Measurements from ENCODE around the gene COQ8A. TPM values are rescaled to one million over a fixed set of nuclear protein-coding genes. Genes with fewer than 3 reads are reported as not detected.

COQ8A gene
- total RNA-seq, 1 donor from 2014 or later, result 32.4 TPM

GRCh38 chr1:226979517-226980121, 39.5 kb downstream of the COQ8A start:
- intact Hi-C loops (cut with DNase I), result no loop called here
- DNase-seq (ENCODE audit: low spot score), result no peak
- ATAC-seq, result no peak

- intact Hi-C loops (cut with DNase I), result no loop called here
- ATAC-seq (no peak), DNase-seq (ENCODE audit: low spot score) (no peak)
These were observed 40.0 kb downstream of the COQ8A start for GRCh38 chr1:226980122-226980560.

- intact Hi-C loops (cut with DNase I), result no loop called here
- ATAC-seq, result no peak
- no peak for DNase-seq (ENCODE audit: low spot score)
These were observed 40.7 kb downstream of the COQ8A start for GRCh38 chr1:226980565-226981385.

- DNase-seq (ENCODE audit: low spot score) (no peak), ATAC-seq (no peak)
- intact Hi-C loops (cut with DNase I), result no loop called here
These were observed 41.3 kb downstream of the COQ8A start for GRCh38 chr1:226981386-226981817.

GRCh38 chr1:226981838-226982237, 41.7 kb downstream of the COQ8A start:
- ATAC-seq, result no peak
- no peak for DNase-seq (ENCODE audit: low spot score)
- intact Hi-C loops (cut with DNase I), result no loop called here

- no peak for ATAC-seq
- no peak for DNase-seq (ENCODE audit: low spot score)
- intact Hi-C loops (cut with DNase I), result no loop called here
These were observed 42.5 kb downstream of the COQ8A start for GRCh38 chr1:226982451-226983177.

GRCh38 chr1:226983247-226983991, 43.3 kb downstream of the COQ8A start:
- DNase-seq (ENCODE audit: low spot score) (no peak), ATAC-seq (no peak)
- intact Hi-C loops (cut with DNase I), result no loop called here

GRCh38 chr1:226983992-226984364, 43.9 kb downstream of the COQ8A start:
- intact Hi-C loops (cut with DNase I), result no loop called here
- no peak for ATAC-seq
- no peak for DNase-seq (ENCODE audit: low spot score)

- no peak for ATAC-seq
- no peak for DNase-seq (ENCODE audit: low spot score)
- intact Hi-C loops (cut with DNase I), result no loop called here
These were observed 44.6 kb downstream of the COQ8A start for GRCh38 chr1:226984521-226985238.

- no peak for ATAC-seq
- intact Hi-C loops (cut with DNase I), result no loop called here
- no peak for DNase-seq (ENCODE audit: low spot score)
These were observed 45.2 kb downstream of the COQ8A start for GRCh38 chr1:226985239-226985838.

- peak; percentile 36 for ATAC-seq
- intact Hi-C loops (cut with DNase I), result no loop called here
- DNase-seq (ENCODE audit: low spot score), result no peak
These were observed 45.9 kb downstream of the COQ8A start for GRCh38 chr1:226985839-226986463.

GRCh38 chr1:226986496-226987178, 46.5 kb downstream of the COQ8A start:
- intact Hi-C loops (cut with DNase I), result no loop called here
- ATAC-seq (peak; percentile 40), DNase-seq (ENCODE audit: low spot score) (no peak)

GRCh38 chr1:226987179-226987536, 47.1 kb downstream of the COQ8A start:
- intact Hi-C loops (cut with DNase I), result no loop called here
- no peak for ATAC-seq
- no peak for DNase-seq (ENCODE audit: low spot score)

- no peak for DNase-seq (ENCODE audit: low spot score)
- ATAC-seq, result no peak
- intact Hi-C loops (cut with DNase I), result no loop called here
These were observed 47.7 kb downstream of the COQ8A start for GRCh38 chr1:226987623-226988333.

- DNase-seq (ENCODE audit: low spot score) (no peak), ATAC-seq (no peak)
- intact Hi-C loops (cut with DNase I), result no loop called here
These were observed 48.2 kb downstream of the COQ8A start for GRCh38 chr1:226988334-226988666.

- DNase-seq (ENCODE audit: low spot score) (no peak), ATAC-seq (no peak)
- intact Hi-C loops (cut with DNase I), result no loop called here
These were observed 49.2 kb downstream of the COQ8A start for GRCh38 chr1:226989085-226989920.
